Subcutaneous adipose tissue (tissue), 4 donors: ENCODE data around the gene PIGC. TPM values are rescaled to one million over a fixed set of nuclear protein-coding genes. Genes with fewer than 3 reads are reported as not detected.

Experiments
- total RNA-seq, 4 donors: library from RNA; depleted of rRNA; stranded (reverse); fragments of >200 nt; gene quantifications; one replicate each; pipeline ENCODE4 v1.1.0, GENCODE V29; 2016
- TF ChIP-seq, protein P1 (sequence below): fragments of 450-650 bp; IDR thresholded peaks from one replicate; pipeline ENCODE4 v1.5.1; 2016; ENCODE audit warnings: low read depth, mild to moderate bottlenecking, control low read depth, antibody characterized with exemption, moderate library complexity

Gene PIGC
- total RNA-seq, 4 donors from 2014 or later = 16.6 to 25.1 (median 21.2) TPM

DNA sequence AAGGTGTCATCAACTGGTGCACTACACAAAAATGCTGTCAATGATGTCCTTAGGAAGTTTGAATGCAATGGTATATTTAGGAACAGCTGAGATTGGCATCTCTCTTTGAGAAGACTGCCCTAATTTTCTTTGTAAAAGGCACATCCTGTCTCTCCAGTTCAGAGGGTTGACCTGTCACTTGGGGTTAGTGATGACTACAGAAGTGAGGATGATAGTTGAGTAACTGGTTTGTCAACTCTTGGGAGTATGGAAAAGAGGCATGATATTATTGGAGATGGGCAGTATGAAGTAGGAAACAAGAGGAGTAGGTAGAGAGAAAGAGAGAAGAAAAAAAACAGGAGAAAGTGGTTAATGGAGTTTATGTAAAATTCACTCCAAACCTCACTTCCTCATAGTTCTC lies 40.4 kb upstream of the PIGC start:
- TF ChIP-seq, protein P1, sequence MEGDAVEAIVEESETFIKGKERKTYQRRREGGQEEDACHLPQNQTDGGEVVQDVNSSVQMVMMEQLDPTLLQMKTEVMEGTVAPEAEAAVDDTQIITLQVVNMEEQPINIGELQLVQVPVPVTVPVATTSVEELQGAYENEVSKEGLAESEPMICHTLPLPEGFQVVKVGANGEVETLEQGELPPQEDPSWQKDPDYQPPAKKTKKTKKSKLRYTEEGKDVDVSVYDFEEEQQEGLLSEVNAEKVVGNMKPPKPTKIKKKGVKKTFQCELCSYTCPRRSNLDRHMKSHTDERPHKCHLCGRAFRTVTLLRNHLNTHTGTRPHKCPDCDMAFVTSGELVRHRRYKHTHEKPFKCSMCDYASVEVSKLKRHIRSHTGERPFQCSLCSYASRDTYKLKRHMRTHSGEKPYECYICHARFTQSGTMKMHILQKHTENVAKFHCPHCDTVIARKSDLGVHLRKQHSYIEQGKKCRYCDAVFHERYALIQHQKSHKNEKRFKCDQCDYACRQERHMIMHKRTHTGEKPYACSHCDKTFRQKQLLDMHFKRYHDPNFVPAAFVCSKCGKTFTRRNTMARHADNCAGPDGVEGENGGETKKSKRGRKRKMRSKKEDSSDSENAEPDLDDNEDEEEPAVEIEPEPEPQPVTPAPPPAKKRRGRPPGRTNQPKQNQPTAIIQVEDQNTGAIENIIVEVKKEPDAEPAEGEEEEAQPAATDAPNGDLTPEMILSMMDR = no peak

DNA sequence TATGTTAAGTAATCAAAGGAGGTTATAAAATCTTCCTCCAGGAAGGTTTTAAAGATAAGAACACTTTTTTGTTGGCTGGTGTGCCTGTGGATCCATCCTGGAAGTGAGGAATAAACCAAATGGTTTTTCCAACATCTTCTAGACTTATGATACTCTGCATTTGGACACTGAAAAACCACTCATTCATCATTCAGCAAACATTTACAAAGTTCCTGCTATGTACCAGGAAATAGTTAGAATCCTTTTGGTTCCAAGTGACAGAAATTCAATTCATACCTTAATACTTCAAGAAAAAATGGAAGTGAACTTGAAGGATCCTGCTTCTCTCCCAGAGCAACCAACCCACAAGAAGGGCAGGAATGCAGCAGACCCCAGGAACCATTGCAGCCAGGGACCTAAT lies 39.6 kb upstream of the PIGC start:
- TF ChIP-seq, protein P1 = no peak

DNA sequence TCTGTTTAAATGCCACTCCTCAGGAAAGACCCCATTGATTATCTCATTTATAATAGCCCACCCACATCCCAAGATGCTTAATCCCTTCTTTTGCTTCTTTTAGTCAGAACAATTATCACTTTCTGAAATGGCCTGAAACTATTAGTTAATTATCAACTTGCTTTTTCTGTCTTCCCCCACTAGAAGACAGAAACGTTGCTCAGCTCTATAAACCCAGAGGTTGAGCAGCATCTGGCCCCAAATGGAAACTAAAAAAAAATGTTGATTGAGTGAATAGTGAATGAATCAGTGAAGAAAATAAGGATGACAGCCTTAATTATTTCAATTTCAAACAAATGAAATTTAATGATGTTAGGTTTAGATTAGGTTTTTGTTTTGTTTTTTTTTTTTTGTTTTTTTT lies 38.2 kb upstream of the PIGC start:
- TF ChIP-seq, protein P1 = no peak

DNA sequence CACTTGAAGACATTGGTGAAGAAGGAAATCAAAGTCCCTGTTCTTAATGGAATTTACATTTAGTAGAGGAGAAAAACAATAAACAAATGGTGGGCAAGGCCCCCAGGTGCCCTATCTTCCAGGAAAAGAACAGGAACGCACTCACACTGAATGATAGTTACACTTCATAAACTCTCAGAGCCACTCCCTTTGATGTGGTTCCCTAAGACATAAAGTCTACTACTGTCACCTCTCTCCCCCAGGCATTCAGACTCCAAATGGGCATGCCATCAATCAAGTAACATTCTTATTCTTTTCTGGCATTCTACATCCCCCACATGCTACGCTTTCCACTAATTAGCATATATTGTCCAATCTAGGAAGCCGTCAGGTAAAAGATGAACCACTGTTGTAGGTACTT lies 36.6 kb upstream of the PIGC start:
- TF ChIP-seq, protein P1 = no peak

DNA sequence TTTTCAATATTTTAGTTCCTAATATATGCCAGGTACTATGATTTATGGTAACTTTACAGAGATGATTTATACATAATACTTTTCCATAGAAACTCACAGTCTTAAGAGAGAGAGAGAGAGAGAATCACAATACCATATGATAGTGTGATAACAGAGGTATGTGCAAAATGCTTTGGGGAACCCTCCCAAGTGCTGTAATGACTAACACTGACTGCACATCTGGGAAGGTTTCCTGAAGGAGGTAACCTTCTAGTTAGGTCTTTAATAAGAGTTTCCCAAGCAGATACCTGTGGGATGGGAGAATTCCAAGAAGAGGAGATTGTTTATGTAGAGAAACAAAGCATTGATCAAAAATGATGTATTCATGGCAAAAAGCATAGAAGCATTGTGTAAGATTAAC lies 34.6 kb upstream of the PIGC start:
- TF ChIP-seq, protein P1 = no peak

DNA sequence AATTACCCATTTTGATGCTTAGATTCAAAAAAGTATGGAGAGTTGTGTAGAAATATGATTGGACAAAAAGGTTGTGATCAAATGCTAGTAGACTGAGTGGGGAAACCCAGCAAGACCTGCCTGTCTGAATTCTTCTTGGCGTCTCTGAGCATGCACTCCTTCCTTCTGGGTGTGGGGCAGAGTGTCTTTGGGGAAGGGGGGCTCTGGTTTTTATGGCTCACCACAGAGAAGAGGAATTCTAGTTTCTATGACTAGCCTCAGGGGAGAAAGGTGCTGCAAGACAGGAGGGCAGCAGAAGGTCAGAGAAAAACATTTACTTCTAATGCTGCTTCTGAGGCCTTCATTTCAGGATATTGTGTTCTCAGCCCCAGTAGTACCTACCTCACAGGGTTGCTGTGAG lies 33.9 kb upstream of the PIGC start:
- TF ChIP-seq, protein P1 = no peak

DNA sequence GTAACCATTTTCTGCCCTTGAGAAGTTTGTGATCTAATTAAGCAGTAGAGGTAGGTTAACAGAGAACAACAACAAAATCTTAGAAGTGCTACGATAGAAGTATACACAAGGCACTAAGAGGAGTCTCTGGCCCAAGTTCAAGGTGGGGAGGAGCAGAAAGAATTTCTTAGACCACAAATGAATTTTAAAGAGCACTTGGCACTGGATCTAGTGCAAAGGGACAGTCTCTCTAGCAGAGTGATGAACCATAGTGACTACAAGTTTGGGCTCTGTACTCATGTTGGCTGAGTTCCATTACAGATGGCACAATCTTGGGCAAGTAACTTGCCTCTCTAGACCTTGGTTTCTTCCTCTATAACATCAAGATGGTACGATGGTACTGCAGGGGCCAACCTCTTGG lies 33.3 kb upstream of the PIGC start:
- TF ChIP-seq, protein P1 = no peak
